RWPE2 (cell line): ENCODE data around the gene SMG6.

Experiments
- ATAC-seq: fragments of 200-7000 bp; cut with Tn5 transposase; 3 replicates; pipeline ENCODE4 v1.9.1; 2021; ENCODE audit warnings: low read depth
- DNase-seq: peaks from one replicate; pipeline ENCODE4 v3.0.0-alpha.2; 2020; ENCODE audit warnings: low spot score
- H3K27ac ChIP-seq: fragments of 450-650 bp; 2 replicates; pipeline ENCODE4 v1.5.1; 2017; ENCODE audit warnings: mild to moderate bottlenecking; ENCODE audit not compliant: poor library complexity, severe bottlenecking
- H3K27me3 ChIP-seq: fragments of 250-450 bp; sonication (Bioruptor Pico); 2 replicates; pipeline ENCODE4 v1.5.1; 2021; ENCODE audit warnings: mild to moderate bottlenecking, moderate library complexity; ENCODE audit not compliant: insufficient read depth, poor library complexity, severe bottlenecking
- H3K36me3 ChIP-seq: fragments of 250-450 bp; sonication (Bioruptor Pico); 2 replicates; pipeline ENCODE4 v1.5.1; 2020; ENCODE audit warnings: low read depth, mild to moderate bottlenecking, moderate library complexity
- H3K4me1 ChIP-seq: fragments of 250-450 bp; sonication (Bioruptor Pico); 2 replicates; pipeline ENCODE4 v1.5.1; 2021; ENCODE audit warnings: mild to moderate bottlenecking, moderate library complexity; ENCODE audit not compliant: insufficient read depth, poor library complexity, severe bottlenecking
- H3K4me3 ChIP-seq: fragments of 250-450 bp; sonication (Bioruptor Pico); 2 replicates; pipeline ENCODE4 v1.5.1; 2021; ENCODE audit warnings: mild to moderate bottlenecking, moderate library complexity; ENCODE audit not compliant: severe bottlenecking
- H3K9me3 ChIP-seq: fragments of 250-450 bp; sonication (Bioruptor Pico); 2 replicates; pipeline ENCODE4 v1.5.1; 2021; ENCODE audit warnings: mild to moderate bottlenecking, moderate library complexity; ENCODE audit not compliant: severe bottlenecking
- CTCF ChIP-seq: fragments of 450-650 bp; IDR thresholded peaks from one replicate; pipeline ENCODE4 v1.5.1; 2017; ENCODE audit warnings: mild to moderate bottlenecking, moderate library complexity; ENCODE audit not compliant: poor library complexity, severe bottlenecking

The SMG6 gene

GRCh38 chr17:2176499-2177169 is 127.0 kb downstream of the SMG6 start:
- Histone ChIP-seq H3K4me3 (no peak overlapping the region), H3K27ac (peak overlapping the region; percentile 88), H3K27me3 (no peaks in the 10 kb centered on the region), H3K9me3 (no peaks in the 10 kb centered on the region), H3K4me1 (peaks cover 76% of the 10 kb centered on the region), H3K36me3 (no peaks in the 10 kb centered on the region)
- peak; percentile 5; the same call in 2 of the 3 replicates for ATAC-seq
- no peak for DNase-seq
- TF ChIP-seq CTCF = no peak

- no peaks in the 10 kb centered on the region for H3K27me3 ChIP-seq
- H3K4me3 ChIP-seq = no peak overlapping the region
- DNase-seq (no peak), ATAC-seq (no peak)
- peaks cover 76% of the 10 kb centered on the region for H3K4me1 ChIP-seq
- peak overlapping the region; percentile 88 for H3K27ac ChIP-seq
- TF ChIP-seq CTCF = no peak
- no peaks in the 10 kb centered on the region for H3K9me3 ChIP-seq
- no peaks in the 10 kb centered on the region for H3K36me3 ChIP-seq
Measured at GRCh38 chr17:2175294-2175628, 128.3 kb downstream of the SMG6 start.

GRCh38 chr17:2174468-2175293 is 128.9 kb downstream of the SMG6 start:
- Histone ChIP-seq H3K4me1 (peaks cover 72% of the 10 kb centered on the region), H3K4me3 (no peak overlapping the region), H3K27me3 (no peaks in the 10 kb centered on the region), H3K27ac (peak overlapping the region; percentile 88), H3K9me3 (no peaks in the 10 kb centered on the region), H3K36me3 (peaks cover 5% of the 10 kb centered on the region)
- ATAC-seq (peak; percentile 36), DNase-seq (no peak)
- no peak for TF ChIP-seq CTCF

GRCh38 chr17:2174014-2174413 is 129.6 kb downstream of the SMG6 start:
- H3K9me3 ChIP-seq = no peaks in the 10 kb centered on the region
- H3K4me1 ChIP-seq = peaks cover 68% of the 10 kb centered on the region
- TF ChIP-seq CTCF = no peak
- DNase-seq (no peak), ATAC-seq (no peak)
- H3K27me3 ChIP-seq = no peaks in the 10 kb centered on the region
- no peak overlapping the region for H3K4me3 ChIP-seq
- H3K27ac ChIP-seq = peak overlapping the region; percentile 88
- H3K36me3 ChIP-seq = peaks cover 9% of the 10 kb centered on the region

GRCh38 chr17:2172999-2173398 is 130.6 kb downstream of the SMG6 start:
- H3K9me3 ChIP-seq = no peaks in the 10 kb centered on the region

More at GRCh38 chr17:2172999-2173398, 130.6 kb downstream of the SMG6 start:
- peak overlapping the region; percentile 71 for H3K27ac ChIP-seq
- H3K4me1 ChIP-seq = peaks cover 59% of the 10 kb centered on the region
- DNase-seq = no peak
- H3K27me3 ChIP-seq = no peaks in the 10 kb centered on the region
- ATAC-seq = no peak
- H3K4me3 ChIP-seq = no peak overlapping the region
- H3K36me3 ChIP-seq = peaks cover 9% of the 10 kb centered on the region
- no peak for TF ChIP-seq CTCF
